NCI-H2227 treated with DMSO at 0.1 percent for 48 hours (cell line): Measurements from ENCODE around the gene COIL.

Experiments used
- DNase-seq: peaks from one replicate; lab custom pipeline; 2025; lab: John Stamatoyannopoulos, UW

The COIL gene

DNA sequence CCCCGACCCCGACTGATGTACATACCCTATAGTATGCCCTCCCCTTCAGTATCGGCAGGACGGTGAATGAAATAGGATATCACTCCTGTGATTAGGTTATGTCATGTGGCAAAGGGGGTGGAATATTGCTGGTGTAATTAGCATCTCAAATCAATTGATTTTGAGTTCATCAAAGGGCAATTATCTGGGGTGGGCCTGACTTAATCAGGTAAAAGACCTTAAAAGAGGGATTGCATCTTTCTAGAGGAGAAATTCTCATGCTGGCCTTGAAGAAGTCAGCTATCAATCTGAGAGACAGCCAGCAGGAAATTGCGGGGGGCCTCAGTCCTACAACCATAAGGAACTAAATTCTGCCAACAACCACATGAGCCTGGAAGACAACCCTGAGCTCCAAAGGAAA, 57.3 kb downstream of the COIL start:
- DNase-seq, result no peak

DNA sequence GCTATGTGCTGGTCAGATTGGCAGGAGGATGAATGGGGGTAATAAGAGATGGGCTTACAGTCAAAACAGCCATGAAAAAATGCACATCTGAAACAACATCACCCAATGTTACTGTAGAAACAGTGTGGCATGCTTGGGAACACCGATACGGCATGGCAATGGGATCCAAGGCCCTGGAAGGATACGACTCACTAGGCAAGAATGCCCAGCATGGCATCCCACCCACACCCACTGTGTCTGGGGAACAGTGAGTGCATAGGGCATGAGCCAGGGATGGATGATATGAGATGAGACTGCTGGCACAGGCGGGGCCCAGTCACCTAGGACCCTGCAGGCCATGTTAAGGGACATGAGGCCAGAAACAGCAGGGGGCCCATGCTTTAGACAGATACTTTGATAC, 58.5 kb downstream of the COIL start:
- no peak for DNase-seq

DNA sequence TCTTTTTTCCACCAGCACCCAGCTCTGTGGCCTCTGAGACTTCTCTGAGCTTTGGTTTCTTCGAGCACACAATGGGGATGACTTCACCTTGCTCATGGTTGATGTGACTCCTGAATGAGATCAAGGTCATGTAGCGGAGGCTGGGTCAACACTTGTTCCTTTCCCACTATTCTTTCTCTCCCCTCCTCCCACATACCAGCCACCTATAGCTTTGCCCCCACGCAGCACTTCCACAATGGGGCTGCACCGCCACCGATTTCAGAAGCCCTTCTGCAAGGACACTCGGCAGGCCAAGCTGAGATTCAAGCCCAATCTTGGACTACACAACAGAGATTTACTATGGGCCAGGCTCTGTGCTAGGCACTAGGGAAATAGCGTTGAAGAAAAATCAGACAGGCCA, 61.4 kb downstream of the COIL start:
- no peak for DNase-seq

DNA sequence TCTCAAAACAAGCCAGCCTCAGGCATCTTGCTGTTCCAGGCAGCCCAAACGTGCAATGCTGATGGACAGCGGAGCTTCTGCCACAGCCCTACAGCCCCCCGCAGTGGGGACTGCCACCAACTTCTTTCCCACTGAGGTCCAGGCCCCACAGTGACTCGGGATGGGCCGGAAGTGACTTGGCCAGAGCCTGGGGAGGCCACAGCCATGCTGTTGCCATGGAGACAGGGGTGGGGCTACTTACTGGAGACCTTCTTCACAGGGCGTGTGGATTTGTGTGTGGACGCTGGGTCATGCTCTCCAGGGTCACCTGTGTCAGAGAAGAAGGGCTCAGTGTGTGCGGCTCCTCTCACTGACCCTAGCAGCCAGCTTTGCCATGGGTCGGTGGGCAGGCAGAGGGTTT, 62.0 kb downstream of the COIL start:
- no peak for DNase-seq

DNA sequence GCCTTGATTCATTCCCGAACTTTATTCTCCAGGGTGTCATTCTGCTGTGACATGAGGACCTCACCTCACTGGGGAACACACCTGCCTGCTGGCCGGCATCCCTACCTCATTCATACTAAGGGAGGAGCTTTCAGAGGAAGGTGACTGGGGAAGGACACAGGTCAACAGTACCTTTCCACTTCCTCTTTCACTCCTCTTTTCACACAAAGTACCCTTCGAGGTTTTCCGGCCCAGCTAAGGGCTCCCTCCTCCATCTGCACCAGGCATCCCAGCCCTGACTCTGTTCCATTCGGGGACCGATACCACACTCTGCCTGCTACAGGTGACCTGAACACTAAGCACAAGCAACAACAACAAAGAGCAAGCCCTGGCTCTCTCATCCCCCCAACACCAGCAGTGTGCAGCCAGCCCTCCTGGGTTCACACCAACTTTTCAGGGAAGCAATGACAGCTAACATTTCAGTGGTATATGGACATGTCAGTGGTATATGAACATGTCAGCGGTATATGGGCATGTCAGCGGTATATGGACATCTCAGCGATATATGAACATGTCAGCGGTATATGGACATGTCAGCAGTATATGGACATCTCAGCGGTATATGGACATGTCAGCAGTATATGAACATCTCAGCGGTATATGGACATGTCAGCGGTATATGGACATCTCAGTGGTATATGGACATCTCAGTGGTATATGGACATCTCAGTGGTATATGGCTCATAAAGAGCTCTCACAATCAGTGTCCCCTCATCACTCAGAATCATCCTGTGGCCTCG, 63.0 kb downstream of the COIL start:
- DNase-seq, result no peak

DNA sequence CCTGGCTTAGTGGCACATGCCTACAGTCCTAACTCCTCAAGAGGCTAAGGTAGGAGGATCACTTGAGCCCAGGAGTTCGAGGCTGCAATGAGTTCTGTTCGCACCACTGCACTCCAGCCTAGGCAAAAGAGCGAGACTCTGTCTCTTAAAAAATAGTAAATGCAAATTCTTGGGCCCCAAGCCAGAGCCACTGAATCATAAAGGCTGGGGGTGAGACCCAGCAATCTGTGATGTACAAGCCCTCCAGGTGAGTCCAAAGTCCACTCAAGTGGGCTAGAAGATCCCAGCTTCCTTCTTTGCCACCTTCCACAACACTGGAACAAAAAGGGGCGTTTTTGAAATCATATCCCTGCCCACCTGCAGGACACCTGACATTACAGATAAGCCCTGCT, 63.9 kb downstream of the COIL start:
- no peak for DNase-seq

DNA sequence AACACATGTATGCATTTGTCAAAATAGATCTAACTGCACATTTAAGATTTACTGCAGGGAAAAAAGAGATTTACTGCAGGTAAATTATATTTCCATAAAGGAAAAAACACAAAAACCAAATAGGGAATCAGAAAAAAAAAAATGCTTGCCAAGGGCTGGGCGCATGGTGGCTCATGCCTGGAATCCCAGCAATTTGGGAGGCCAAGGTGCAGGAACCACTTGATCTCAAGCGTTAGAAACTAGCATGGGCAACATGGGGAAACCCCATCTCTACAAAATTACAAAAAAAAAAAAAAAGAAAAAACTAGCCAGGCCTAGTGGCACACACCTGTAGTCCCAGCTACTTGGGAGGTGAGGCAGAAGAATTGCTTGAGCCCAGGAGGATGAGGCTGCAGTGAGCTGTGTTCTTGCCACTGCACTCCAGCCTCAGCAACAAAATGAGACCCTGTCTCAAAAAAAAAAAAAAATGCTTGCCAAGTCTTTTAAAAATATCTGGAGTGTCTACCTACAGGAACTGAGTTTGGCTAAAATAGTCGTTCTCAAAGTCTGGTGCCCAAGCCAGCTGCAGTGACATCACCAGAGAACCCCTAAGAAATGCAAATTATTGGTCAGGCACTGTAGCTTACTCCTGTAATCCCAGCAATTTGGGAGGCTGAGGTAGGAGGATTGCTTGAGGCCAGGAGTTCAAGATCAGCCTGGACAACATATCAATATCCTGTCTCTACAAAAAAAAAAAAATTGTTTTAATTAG, 64.5 kb downstream of the COIL start:
- no peak for DNase-seq

DNA sequence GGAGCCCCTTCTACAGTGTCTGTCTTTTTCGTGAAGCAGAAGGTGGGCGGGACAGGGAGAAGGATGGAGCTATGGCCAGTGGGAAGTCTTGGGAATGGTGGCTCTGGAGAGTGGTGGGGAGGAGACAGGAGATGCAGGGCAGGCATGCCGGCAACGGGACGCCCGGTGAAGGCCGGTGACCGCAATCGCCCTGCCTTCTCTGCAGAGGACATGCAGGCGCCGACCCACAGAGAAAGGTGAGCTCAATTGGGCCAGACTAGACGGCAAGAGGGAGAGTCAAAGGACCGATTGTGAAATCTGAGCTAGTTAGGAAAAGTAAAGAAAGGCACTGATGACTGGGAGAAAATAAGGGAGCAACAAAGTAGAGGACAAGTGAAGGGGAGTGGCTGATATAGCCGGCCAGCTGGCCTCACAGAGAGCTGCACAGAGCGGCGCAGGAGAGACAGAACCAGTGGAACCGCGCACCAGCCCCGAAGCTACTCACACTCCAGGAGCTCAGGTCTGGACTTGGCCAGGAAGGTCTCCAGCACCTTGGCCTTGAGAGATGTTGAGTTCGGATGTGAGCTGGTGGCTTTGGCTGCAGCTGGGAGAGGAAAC, 65.9 kb downstream of the COIL start:
- DNase-seq, result no peak

DNA sequence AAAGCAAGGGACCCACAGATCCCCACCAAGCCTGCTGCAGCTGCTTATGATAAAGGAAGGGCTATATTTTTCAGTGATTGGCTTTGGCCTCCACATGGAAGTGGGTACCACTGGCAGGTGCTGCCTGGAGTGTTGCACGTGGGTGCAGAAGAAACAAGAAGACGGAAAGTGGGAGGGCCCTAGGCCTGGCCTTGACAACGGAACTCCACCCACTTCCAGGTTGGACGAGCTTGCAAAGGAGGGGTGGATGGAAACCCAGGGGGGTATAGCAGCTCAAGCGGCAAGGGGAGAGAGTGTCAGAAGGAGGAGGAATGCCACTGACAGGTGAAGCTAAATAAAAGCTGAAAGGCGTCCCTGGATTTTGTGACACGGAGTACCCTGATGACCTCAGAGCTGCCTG, 67.3 kb downstream of the COIL start:
- DNase-seq, result no peak

DNA sequence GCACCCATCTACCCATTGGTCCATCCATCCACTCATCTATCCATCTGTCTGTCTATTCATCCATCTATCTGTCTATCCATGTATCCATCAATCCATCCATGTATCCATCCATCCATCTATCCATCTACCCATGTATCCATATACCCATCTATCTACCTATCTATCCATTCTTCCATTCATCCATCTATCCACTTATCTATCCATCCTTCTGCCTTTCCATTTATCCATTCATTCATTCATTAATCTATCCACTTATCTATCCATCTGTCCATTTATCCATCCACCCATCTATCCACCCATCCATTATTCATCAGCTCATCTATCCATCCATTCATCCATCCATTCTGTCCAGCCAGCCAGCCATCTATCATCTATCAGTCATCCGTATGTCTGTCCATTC, 68.5 kb downstream of the COIL start:
- DNase-seq, result no peak

DNA sequence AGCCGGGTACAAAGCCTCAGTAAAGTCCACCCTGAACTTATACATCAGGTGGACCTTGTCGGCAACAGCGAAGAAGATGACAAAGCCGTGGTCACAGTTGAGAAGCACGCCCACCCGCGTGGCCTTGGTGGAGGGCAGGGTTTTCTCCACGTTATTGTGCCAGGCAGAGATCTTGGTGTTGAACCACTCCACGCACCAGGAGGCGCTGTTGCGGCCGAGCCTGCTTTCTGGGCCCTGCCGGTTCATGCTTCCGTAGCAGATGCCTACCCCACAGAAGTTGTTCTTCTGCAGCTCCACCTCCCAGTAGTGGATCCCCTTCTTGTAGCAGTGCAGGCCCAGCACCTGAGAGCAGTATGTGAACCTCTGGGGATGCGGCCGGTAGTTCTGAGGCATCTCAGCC, 69.1 kb downstream of the COIL start:
- no peak for DNase-seq

DNA sequence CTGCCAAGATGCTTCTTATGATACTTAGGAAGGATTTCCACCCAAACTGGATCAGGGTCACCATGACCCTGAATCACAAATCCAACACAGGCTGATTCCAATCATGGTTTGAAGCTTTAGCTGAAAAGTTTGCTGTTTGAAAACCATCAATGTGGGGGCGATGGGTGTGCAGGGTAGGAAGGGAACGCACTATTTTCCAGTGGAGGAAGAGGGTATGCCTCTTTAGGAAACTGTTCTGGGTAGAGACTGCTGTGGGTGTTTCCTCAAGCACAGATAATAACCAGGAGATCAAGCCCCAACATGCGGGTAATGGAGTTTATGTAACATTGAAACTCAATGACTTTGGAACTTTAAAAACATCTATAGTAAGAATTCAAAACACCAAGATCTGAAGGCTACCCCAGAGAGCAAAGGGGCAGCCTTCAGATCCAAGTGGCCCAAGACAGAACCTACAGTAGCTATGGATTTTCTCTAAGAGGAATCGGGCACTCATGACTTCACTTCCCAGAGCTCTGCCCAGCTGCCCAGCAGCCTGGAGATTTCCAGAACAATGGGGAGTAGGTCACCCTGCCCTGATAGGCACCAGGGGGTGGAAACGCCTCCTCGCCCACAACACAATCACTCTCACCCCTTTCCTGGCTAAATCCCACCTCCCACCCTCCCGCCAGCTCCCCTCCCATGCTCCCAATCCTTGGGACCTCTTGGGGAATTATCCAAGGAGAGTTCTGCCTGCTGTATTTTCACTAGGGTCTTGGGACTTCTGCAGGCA, 69.8 kb downstream of the COIL start:
- no peak for DNase-seq

DNA sequence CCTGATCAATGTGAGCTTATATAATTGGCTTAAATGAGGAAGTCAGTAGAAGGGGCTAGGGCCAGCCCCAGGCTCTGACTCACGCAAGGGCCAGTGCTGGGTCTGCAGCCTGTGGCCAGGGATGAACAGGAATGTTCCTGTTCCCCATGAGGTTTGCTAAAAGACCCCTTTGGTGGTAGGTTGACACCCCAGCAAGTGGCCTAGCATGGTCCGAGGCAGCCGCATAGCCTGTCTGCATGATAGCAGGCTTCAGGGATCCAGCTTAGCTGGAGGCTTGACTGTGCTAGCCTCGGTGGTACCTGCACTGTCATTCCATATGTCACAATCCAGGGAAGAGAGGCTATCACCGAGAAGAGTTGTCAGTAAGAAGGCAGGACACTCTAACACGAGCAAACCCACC, 70.5 kb downstream of the COIL start:
- no peak for DNase-seq
